Naive thymus-derived CD4-positive, alpha-beta T cell (primary cell): ENCODE results near the gene LMO7. TPM values are rescaled to one million over a fixed set of nuclear protein-coding genes. Genes with fewer than 3 reads are reported as not detected.

ENCODE experiments used
- ATAC-seq: fragments of 150-1000 bp; cut with Tn5 transposase; 2 replicates; pipeline ENCODE4 v1.10.0; 2021; ENCODE audit warnings: mild to moderate bottlenecking, moderate library complexity
- CTCF ChIA-PET: fragments of 350-600 bp; sonication (Branson Sonifier 250); formaldehyde crosslinking; loops from one replicate; lab custom pipeline; 2021; ENCODE audit warnings: antibody characterized with exemption; lab: Charles Lee
- POLR2A ChIA-PET: fragments of 350-600 bp; sonication (Branson Sonifier 250); formaldehyde crosslinking; loops from one replicate; lab custom pipeline; 2021; ENCODE audit warnings: antibody characterized with exemption, inconsistent platforms; lab: Charles Lee
- DNase-seq, 9 donors: peaks; one replicate each; pipeline versions ENCODE4 v3.0.0 to v3.0.0-alpha.2; 2020 to 2022; ENCODE audit warnings: mixed read lengths in 1 of 9
- H3K27ac ChIP-seq: one replicate; pipeline ENCODE4 v1.7.0; 2013; ENCODE audit warnings: mild to moderate bottlenecking, low read depth, low read length, moderate library complexity
- H3K27me3 ChIP-seq, 2 donors: one replicate each; pipeline ENCODE4 v1.7.0; 2013; ENCODE audit warnings: low read length in 2 of 2, mild to moderate bottlenecking in 2 of 2, moderate library complexity in 2 of 2; ENCODE audit not compliant: control insufficient read depth in 2 of 2, insufficient read depth in 2 of 2
- H3K36me3 ChIP-seq, 3 experiments: 1 replicate in 2 of 3; 2 replicates in 1 of 3; pipeline ENCODE4 v1.7.0; 2013; ENCODE audit warnings: low read length in 3 of 3, mild to moderate bottlenecking in 3 of 3, moderate library complexity in 1 of 3; ENCODE audit not compliant: insufficient read depth in 3 of 3, control insufficient read depth in 2 of 3
- H3K4me1 ChIP-seq, 2 donors: one replicate each; pipeline ENCODE4 v1.7.0; 2013; ENCODE audit warnings: low read length in 2 of 2, mild to moderate bottlenecking in 2 of 2, moderate library complexity in 1 of 2; ENCODE audit not compliant: control insufficient read depth in 2 of 2, insufficient read depth in 2 of 2
- H3K4me3 ChIP-seq: 2 replicates; pipeline ENCODE4 v1.7.0; 2013; ENCODE audit warnings: mild to moderate bottlenecking, low read length
- H3K9me3 ChIP-seq, 3 experiments: 1 replicate in 2 of 3; 2 replicates in 1 of 3; pipeline ENCODE4 v1.7.0; 2013; ENCODE audit warnings: low read length in 3 of 3; ENCODE audit not compliant: control insufficient read depth in 2 of 3
- H3K27ac Mint-ChIP-seq, 9 donors: one replicate each; pipeline ENCODE4 v1.8.0; 2020 to 2022; ENCODE audit warnings: mixed read lengths in 9 of 9, mild to moderate bottlenecking in 8 of 9, moderate library complexity in 5 of 9, inconsistent platforms in 2 of 9
- H3K27me3 Mint-ChIP-seq, 5 donors: one replicate each; pipeline ENCODE4 v1.8.0; 2021 to 2022; ENCODE audit warnings: mixed read lengths in 5 of 5, mild to moderate bottlenecking in 1 of 5
- H3K36me3 Mint-ChIP-seq, 5 donors: one replicate each; pipeline ENCODE4 v1.8.0; 2020 to 2022; ENCODE audit warnings: mixed read lengths in 5 of 5, mild to moderate bottlenecking in 3 of 5, inconsistent platforms in 1 of 5
- H3K4me1 Mint-ChIP-seq, 7 donors: one replicate each; pipeline ENCODE4 v1.8.0; 2020 to 2022; ENCODE audit warnings: mixed read lengths in 7 of 7, mild to moderate bottlenecking in 3 of 7, inconsistent platforms in 1 of 7
- H3K4me3 Mint-ChIP-seq, 10 donors: one replicate each; pipeline ENCODE4 v1.8.0; 2020 to 2022; ENCODE audit warnings: mild to moderate bottlenecking in 10 of 10, mixed read lengths in 10 of 10, moderate library complexity in 6 of 10, inconsistent platforms in 2 of 10
- H3K9me3 Mint-ChIP-seq, 11 donors: one replicate each; pipeline ENCODE4 v1.8.0; 2020 to 2022; ENCODE audit warnings: mixed read lengths in 11 of 11, mild to moderate bottlenecking in 4 of 11, inconsistent platforms in 1 of 11, moderate library complexity in 1 of 11
- intact Hi-C, 2 donors: fragments of 100-400 bp; cut with micrococcal nuclease; formaldehyde crosslinking; loops; one replicate each; pipeline ENCODE4 v1.15.1; 2023
- polyA plus RNA-seq, 2 donors: library from polyadenylated mRNA; unstranded; fragments of 300-500 nt; fragmentation: Illumina TruSeq; gene quantifications; one replicate each; pipeline ENCODE4 v1.2.3, GENCODE V29; 2021
- total RNA-seq, 6 experiments: library from RNA in 5 of 6; stranded (reverse) in 5 of 6; gene quantifications; 1 replicate in 5 of 6; 2 replicates in 1 of 6; pipeline ENCODE4 v1.2.3 and lab custom pipeline; 2021 to 2026

Gene LMO7
- total and polyA plus RNA-seq, 7 experiments from 2014 or later = 18.0 to 68.1 (median 37.8) TPM

DNA sequence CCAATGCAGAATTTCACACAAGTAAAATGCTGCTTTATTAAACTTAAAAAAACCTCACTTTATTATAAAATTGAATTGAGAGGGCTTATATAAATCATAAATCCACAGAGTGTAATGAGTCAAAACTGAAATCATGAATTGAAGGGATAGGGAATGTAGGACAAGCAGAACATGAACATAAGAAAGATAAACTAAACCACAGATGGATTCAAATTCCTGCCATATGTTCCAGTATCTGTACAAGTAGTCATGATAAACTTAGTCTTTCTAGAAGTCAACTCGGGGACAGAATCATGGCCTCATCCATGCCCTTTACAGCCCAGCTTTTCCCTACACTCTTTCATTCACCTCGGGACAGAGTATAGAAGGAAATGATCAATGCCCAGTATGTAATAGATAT, 16.6 kb downstream of the LMO7 start:
- Mint-ChIP-seq H3K36me3 (peaks cover 0 to 23% (median 12%) of the 10 kb centered on the region in 5 donors), H3K9me3 (peaks cover 0 to 3% (median 0%) of the 10 kb centered on the region in 11 donors), H3K27ac (no peak overlapping the region), H3K4me1 (peaks cover 0 to 2% (median 0%) of the 10 kb centered on the region in 7 donors), H3K4me3 (no peak overlapping the region), H3K27me3 (no peaks in the 10 kb centered on the region)
- H3K27me3 ChIP-seq = no peaks in the 10 kb centered on the region
- no peaks in the 10 kb centered on the region for H3K36me3 ChIP-seq
- no peak overlapping the region for H3K4me3 ChIP-seq
- ChIA-PET CTCF (no interaction called here), POLR2A (no interaction called here)
- H3K9me3 ChIP-seq = no peaks in the 10 kb centered on the region
- DNase-seq = no peak
- no peak overlapping the region for H3K27ac ChIP-seq
- H3K4me1 ChIP-seq = no peaks in the 10 kb centered on the region
- intact Hi-C loops = no loop called here
- ATAC-seq = no peak

DNA sequence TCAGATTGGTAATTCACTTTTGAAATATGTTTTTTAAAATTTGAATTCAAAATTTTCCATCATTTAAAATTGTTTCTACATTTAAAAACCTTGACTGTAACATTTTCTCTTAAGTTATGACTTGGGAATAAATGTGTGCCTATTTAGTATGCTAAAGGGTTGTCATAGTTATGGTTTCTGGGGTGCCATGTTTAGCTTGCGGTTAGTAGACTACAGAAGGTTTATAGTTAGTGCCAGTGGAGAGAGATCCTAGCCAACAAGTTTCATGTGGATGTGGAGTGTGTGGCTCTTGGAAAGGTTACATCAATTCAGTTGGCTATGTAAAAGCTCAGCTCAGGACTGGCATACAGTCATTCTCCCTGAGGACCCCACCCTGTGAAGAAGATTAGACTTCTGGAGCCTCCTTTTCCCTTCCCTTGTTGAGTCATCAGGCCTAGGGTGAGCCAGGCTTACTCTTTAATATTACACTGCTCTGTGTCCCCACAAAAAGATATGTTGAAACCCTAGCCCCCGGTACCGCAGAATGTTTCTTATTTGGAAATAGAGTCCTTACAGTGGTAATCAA, 20.4 kb downstream of the LMO7 start:
- H3K27me3 Mint-ChIP-seq = no peaks in the 10 kb centered on the region
- H3K27me3 ChIP-seq = no peaks in the 10 kb centered on the region
- no peak overlapping the region for H3K4me3 ChIP-seq
- no peaks in the 10 kb centered on the region for H3K9me3 ChIP-seq
- H3K36me3 Mint-ChIP-seq = peaks cover 2 to 34% (median 20%) of the 10 kb centered on the region in 5 donors
- intact Hi-C loops = no loop called here
- no peak overlapping the region for H3K4me3 Mint-ChIP-seq
- ChIA-PET CTCF (no interaction called here), POLR2A (no interaction called here)
- no peak for ATAC-seq
- no peaks in the 10 kb centered on the region for H3K36me3 ChIP-seq
- H3K27ac Mint-ChIP-seq = no peak overlapping the region
- H3K9me3 Mint-ChIP-seq = peaks cover 0 to 3% (median 0%) of the 10 kb centered on the region in 11 donors
- no peak for DNase-seq
- H3K27ac ChIP-seq = no peak overlapping the region
- no peaks in the 10 kb centered on the region for H3K4me1 ChIP-seq
- H3K4me1 Mint-ChIP-seq = peaks cover 0 to 2% (median 0%) of the 10 kb centered on the region in 7 donors

DNA sequence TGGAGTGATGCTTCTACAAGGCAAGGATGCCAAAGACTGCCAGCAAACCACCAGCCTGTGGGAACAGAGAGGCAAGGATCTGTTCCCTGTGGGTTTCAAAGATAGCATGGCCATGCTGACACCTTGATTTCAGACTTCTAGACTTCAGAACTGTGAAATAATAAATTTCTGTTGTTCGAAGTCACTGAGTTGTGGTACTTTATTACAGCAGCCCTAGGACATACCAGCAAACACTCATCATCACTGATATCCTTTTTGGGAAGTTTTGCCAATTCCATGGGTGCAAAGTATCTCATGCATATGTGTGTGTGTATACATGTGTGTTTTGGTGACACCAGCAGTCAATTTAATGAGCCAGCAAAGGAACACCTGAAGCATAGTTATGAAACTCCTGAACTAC, 21.0 kb downstream of the LMO7 start:
- POLR2A ChIA-PET = no interaction called here
- Mint-ChIP-seq H3K9me3 (peaks cover 0 to 3% (median 0%) of the 10 kb centered on the region in 11 donors), H3K4me1 (peaks cover 0 to 2% (median 0%) of the 10 kb centered on the region in 7 donors), H3K27me3 (no peaks in the 10 kb centered on the region), H3K27ac (no peak overlapping the region), H3K36me3 (peaks cover 2 to 31% (median 20%) of the 10 kb centered on the region in 5 donors), H3K4me3 (no peak overlapping the region)
- H3K36me3 ChIP-seq = no peaks in the 10 kb centered on the region
- no peak for DNase-seq
- no peak overlapping the region for H3K27ac ChIP-seq
- no peaks in the 10 kb centered on the region for H3K27me3 ChIP-seq
- no peaks in the 10 kb centered on the region for H3K4me1 ChIP-seq
- no peak for ATAC-seq
- H3K4me3 ChIP-seq = no peak overlapping the region
- CTCF ChIA-PET = no interaction called here
- no peaks in the 10 kb centered on the region for H3K9me3 ChIP-seq
- intact Hi-C loops = no loop called here

- no peak for DNase-seq
- no peak overlapping the region for H3K27ac Mint-ChIP-seq
- H3K4me3 Mint-ChIP-seq = no peak overlapping the region
- H3K4me3 ChIP-seq = no peak overlapping the region
- ATAC-seq = no peak
- H3K27me3 Mint-ChIP-seq = no peaks in the 10 kb centered on the region
- ChIA-PET CTCF (no interaction called here), POLR2A (no interaction called here)
- H3K27ac ChIP-seq = no peak overlapping the region
- intact Hi-C loops = no loop called here
- no peaks in the 10 kb centered on the region for H3K9me3 ChIP-seq
- peaks cover 0 to 2% (median 0%) of the 10 kb centered on the region in 11 donors for H3K9me3 Mint-ChIP-seq
- H3K4me1 ChIP-seq = no peaks in the 10 kb centered on the region
- H3K27me3 ChIP-seq = no peaks in the 10 kb centered on the region
- H3K36me3 ChIP-seq = no peaks in the 10 kb centered on the region
- no peaks in the 10 kb centered on the region for H3K4me1 Mint-ChIP-seq
- peaks cover 2 to 31% (median 19%) of the 10 kb centered on the region in 5 donors for H3K36me3 Mint-ChIP-seq
These were observed 24.6 kb downstream of the LMO7 start for GRCh38 chr13:75660694-75661093.

DNA sequence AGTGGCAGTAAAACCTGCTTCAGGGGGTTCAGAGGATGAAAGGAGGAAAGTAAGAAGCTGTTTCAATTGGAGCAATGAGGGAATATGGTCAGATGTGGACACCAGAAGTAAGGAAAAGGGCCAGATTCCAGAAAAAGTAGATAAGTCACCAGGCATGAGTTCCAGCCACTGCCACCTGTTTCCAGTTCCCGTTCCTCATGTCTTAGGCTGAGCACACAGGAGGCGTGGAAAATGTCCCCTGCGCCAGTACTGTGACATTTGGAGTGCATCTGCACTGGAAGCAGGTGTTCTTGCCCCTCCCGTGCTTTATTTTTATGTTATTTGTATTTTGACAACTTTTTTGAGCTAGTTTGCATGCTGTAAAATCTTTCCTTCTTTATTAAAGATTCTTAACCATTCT, 25.3 kb downstream of the LMO7 start:
- Mint-ChIP-seq H3K27ac (peak overlapping the region in 1 of 9 donors; percentile 75), H3K9me3 (peaks cover 0 to 2% (median 0%) of the 10 kb centered on the region in 11 donors), H3K4me3 (no peak overlapping the region), H3K36me3 (peaks cover 2 to 28% (median 20%) of the 10 kb centered on the region in 5 donors), H3K27me3 (no peaks in the 10 kb centered on the region), H3K4me1 (no peaks in the 10 kb centered on the region)
- no peaks in the 10 kb centered on the region for H3K27me3 ChIP-seq
- no peaks in the 10 kb centered on the region for H3K36me3 ChIP-seq
- H3K4me1 ChIP-seq = no peaks in the 10 kb centered on the region
- H3K27ac ChIP-seq = no peak overlapping the region
- H3K9me3 ChIP-seq = no peaks in the 10 kb centered on the region
- DNase-seq (no peak), ATAC-seq (no peak)
- ChIA-PET POLR2A (no interaction called here), CTCF (interaction anchor here (0.6 kb wide), 1 partner anchor 27 kb away, joined by 3 read pairs; no protein-coding TSS in a partner anchor)
- H3K4me3 ChIP-seq = no peak overlapping the region
- intact Hi-C loops = no loop called here

GRCh38 chr13:75666646-75667351, 30.7 kb downstream of the LMO7 start:
- ChIA-PET CTCF (no interaction called here), POLR2A (no interaction called here)
- H3K27ac ChIP-seq = no peak overlapping the region
- peaks cover 0 to 2% (median 0%) of the 10 kb centered on the region in 11 donors for H3K9me3 Mint-ChIP-seq
- DNase-seq (no peak), ATAC-seq (no peak)
- intact Hi-C loops = no loop called here
- no peaks in the 10 kb centered on the region for H3K4me1 Mint-ChIP-seq
- H3K27me3 Mint-ChIP-seq = no peaks in the 10 kb centered on the region
- H3K36me3 Mint-ChIP-seq = peaks cover 0 to 21% (median 8%) of the 10 kb centered on the region in 5 donors
- no peak overlapping the region for H3K4me3 ChIP-seq
- no peaks in the 10 kb centered on the region for H3K4me1 ChIP-seq
- no peaks in the 10 kb centered on the region for H3K36me3 ChIP-seq
- no peak overlapping the region for H3K4me3 Mint-ChIP-seq
- no peak overlapping the region for H3K27ac Mint-ChIP-seq
- H3K27me3 ChIP-seq = no peaks in the 10 kb centered on the region
- H3K9me3 ChIP-seq = no peaks in the 10 kb centered on the region
